Activated CD4-positive, CD25-positive, alpha-beta regulatory T cell treated with anti-CD3 and anti-CD28 coated beads, Interleukin-2, amount 50 U/mL, for 72 hours (primary cell): ENCODE measurements around the gene CHEK2.
"Not testable (repeated sequence)": the region's sequence is repeated elsewhere in the genome, so short reads cannot be mapped to it uniquely, and the experiment has no call there.

ENCODE experiments used
- DNase-seq: peaks from one replicate; pipeline ENCODE4 v3.0.0; 2021

The CHEK2 gene

GRCh38 chr22:28682966-28683365, 58.7 kb downstream of the CHEK2 start:
- DNase-seq = not testable (repeated sequence)

- not testable (repeated sequence) for DNase-seq
These were observed 60.7 kb downstream of the CHEK2 start for GRCh38 chr22:28680813-28681490.

DNA sequence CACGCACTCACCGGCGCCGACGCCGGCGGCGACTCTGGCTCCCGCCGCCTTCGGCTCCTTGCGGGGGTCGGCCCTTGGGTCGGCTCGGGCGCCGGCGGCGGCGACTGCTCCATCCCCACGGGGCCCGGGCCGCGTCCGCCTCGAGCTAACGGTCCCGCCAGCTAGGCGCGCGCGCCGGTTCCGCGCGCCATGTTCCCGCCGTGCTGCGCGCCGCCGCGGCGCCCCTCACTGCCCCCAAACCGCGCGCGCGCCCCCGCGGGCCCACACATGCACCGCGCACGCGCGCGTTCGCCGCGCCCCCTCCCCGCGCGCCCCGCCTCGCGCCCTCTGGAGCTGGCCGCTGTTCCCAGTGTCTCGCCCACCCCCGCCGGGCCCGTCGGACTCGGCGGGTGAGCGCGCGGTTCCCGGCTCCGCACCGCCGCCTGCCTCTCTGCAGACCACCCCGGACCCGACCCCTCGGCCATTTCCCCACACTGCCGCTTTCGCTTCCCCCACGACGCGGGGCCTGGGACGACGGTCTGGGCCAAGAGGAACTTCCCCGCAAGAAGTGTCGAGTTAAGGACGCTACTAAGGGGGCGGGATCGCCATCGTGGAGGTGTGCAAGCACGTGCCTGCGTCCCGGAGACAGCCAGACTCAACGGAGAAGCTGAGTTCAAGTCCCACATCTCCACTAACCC, 61.9 kb downstream of the CHEK2 start, which contains the start of gene TTC28:
TSS of gene TTC28 (minus strand) at position 230 of the 677 bp plus-strand sequence. CDS start at position 113, 117 bp downstream.
- DNase-seq = peak; percentile 30

GRCh38 chr22:28678778-28679610, 62.6 kb downstream of the CHEK2 start:
- DNase-seq = peak; percentile 30

GRCh38 chr22:28678170-28678569, 63.5 kb downstream of the CHEK2 start:
- not testable (repeated sequence) for DNase-seq

GRCh38 chr22:28674121-28674563, 67.5 kb downstream of the CHEK2 start:
- DNase-seq = no peak

DNA sequence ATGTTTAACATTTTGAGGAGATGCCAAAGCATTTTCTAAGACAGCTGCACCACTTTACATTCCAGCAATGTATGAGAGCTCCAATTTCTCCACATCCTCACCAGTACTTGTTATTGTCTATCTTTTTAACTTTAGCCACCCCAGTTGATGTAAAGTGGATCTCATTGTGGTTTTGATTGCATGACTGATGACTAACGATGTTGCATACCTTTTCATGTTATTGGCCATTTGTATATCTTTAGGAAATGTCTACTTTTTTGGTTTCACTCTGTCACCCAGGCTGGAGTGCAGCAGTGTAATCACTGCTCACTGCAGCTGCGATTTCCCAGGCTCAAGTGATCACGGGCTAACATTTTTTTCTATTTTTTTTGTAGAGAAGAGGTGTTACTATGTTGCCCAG, 70.9 kb downstream of the CHEK2 start:
- DNase-seq = no peak

DNA sequence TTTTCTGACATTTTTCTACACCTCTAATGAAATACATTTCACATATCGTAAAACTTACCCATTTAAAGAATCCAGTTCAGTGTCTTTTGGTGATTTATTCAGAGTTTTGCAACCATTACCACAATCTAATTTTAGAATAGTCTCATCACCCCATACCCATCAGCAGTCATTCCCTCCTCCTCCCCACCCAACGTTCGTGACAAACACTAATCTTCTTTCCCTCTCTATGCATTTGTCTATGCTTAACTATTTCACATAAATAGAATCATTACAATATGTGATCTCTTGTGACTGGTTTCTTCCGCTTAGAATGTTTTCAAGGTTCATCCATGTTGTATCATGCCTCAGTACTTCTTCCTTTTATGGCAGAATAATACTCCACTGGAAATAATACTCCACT, 71.5 kb downstream of the CHEK2 start:
- no peak for DNase-seq

- DNase-seq = no peak
These were observed 72.2 kb downstream of the CHEK2 start for GRCh38 chr22:28669387-28669786.

- DNase-seq = not testable (repeated sequence)
These were observed 78.1 kb downstream of the CHEK2 start for GRCh38 chr22:28663569-28663942.

- no peak for DNase-seq
These were observed 83.2 kb downstream of the CHEK2 start for GRCh38 chr22:28658448-28658847.

GRCh38 chr22:28656181-28656580, 85.4 kb downstream of the CHEK2 start:
- DNase-seq = no peak

GRCh38 chr22:28650463-28650862, 91.2 kb downstream of the CHEK2 start:
- no peak for DNase-seq

- DNase-seq = no peak
These were observed 92.8 kb downstream of the CHEK2 start for GRCh38 chr22:28648792-28649191.

- DNase-seq = no peak
These were observed 94.4 kb downstream of the CHEK2 start for GRCh38 chr22:28647216-28647615.

GRCh38 chr22:28639321-28639720, 102.3 kb downstream of the CHEK2 start:
- DNase-seq = no peak
